SJSA1 (cell line): ENCODE data around the gene SDCBP2. TPM values are rescaled to one million over a fixed set of nuclear protein-coding genes. Genes with fewer than 3 reads are reported as not detected.

ENCODE experiments used
- DNase-seq, 2 experiments: peaks; one replicate each; pipeline ENCODE4 v3.0.0-alpha.2; 2015 to 2020; ENCODE audit warnings: low spot score in 2 of 2, low read depth in 1 of 2
- H3K27ac ChIP-seq: fragments of 250-450 bp; sonication (Bioruptor Pico); 2 replicates; pipeline ENCODE4 v1.5.1; 2020; ENCODE audit warnings: mild to moderate bottlenecking, moderate library complexity
- H3K27me3 ChIP-seq: fragments of 250-450 bp; sonication (Bioruptor Pico); replicated peaks from 2 replicates; pipeline ENCODE4 v1.5.1; 2020; ENCODE audit warnings: mild to moderate bottlenecking, moderate library complexity
- H3K36me3 ChIP-seq: fragments of 250-450 bp; sonication (Bioruptor Pico); 2 replicates; pipeline ENCODE4 v1.5.1; 2020; ENCODE audit warnings: mild to moderate bottlenecking
- H3K4me1 ChIP-seq: fragments of 250-450 bp; sonication (Bioruptor Pico); replicated peaks from 2 replicates; pipeline ENCODE4 v1.6.1; 2021; ENCODE audit warnings: mild to moderate bottlenecking
- H3K4me3 ChIP-seq: fragments of 250-450 bp; sonication (Bioruptor Pico); 2 replicates; pipeline ENCODE4 v1.5.1; 2020; ENCODE audit warnings: mild to moderate bottlenecking
- H3K9me3 ChIP-seq: fragments of 250-450 bp; sonication (Bioruptor Pico); replicated peaks from 2 replicates; pipeline ENCODE4 v1.5.1; 2020; ENCODE audit warnings: mild to moderate bottlenecking
- total RNA-seq: library from RNA; depleted of rRNA; stranded (reverse); fragments of >200 nt; shearing (Covaris generic); gene quantifications from 2 replicates; pipeline ENCODE4 v1.2.3, GENCODE V29; 2014; rRNA removed

The SDCBP2 gene, protein sequence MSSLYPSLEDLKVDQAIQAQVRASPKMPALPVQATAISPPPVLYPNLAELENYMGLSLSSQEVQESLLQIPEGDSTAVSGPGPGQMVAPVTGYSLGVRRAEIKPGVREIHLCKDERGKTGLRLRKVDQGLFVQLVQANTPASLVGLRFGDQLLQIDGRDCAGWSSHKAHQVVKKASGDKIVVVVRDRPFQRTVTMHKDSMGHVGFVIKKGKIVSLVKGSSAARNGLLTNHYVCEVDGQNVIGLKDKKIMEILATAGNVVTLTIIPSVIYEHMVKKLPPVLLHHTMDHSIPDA
- total RNA-seq, result 1.2 and 1.4 TPM in 2 replicates

DNA sequence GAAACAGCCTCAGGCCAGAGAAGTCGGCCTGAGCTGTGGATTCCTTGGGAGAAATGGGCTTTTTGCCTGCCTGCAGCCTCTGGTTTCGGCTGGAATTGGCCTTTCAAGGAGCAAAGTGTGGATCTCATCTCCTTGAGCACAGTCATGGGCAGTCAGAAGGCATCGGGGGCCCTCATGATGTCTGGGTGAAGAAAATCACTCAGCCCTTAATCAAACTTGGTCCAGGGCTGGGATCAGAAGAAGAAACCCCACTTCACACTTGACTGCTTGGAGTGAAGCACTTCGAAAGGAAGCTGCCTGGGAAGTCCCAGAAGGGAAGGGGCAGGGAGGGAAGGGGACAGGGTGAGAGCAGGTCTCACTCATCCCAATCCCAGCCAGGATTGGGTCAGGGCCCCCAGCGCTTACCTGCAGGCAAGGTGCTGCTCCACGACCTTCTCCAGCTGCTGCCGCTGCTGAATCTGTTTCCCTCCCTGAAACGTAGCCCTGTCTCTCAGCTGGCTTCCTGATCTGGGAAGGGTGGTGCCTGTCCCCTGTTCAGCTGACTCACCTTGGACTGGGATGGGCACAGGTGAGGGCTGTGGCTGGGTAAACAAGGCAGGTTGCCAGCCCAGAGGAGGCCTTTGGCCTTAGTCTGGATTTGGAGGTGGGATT, at the start of gene SDCBP2:
TSS of gene SDCBP2 (minus strand) at position 460 of the 651 bp plus-strand sequence. CDS start 8,723 bp downstream, outside the sequence.
- Histone ChIP-seq H3K27ac (no peak within 1 kb of the TSS), H3K4me3 (no peak within 1 kb of the TSS), H3K36me3 (peaks cover 39% of the 10 kb centered on the region), H3K9me3 (no peaks in the 10 kb centered on the region), H3K27me3 (no peaks in the 10 kb centered on the region), H3K4me1 (peaks cover 24% of the 10 kb centered on the region)
- DNase-seq, result peak in 1 of 2 experiments; percentile 31

DNA sequence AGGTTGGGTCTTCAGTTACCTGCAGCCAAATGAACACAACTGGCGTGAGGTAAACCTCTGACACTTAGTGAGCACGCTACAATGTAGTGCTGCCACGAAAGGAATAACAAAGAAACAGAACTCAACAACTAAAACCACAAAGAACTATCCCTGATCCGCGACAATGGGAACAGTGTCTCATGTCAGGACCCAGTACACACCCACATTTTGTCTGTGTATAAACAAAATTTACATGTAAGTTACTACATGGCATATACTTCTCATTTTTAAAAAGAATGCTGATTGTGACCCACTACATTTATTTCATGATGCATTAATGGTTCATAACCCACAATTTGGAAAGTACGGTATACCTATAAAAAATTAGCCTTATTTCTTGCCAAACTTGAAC, 49.8 kb upstream of the SDCBP2 start:
- no peak overlapping the region for H3K4me3 ChIP-seq
- H3K27ac ChIP-seq, result no peak overlapping the region
- no peaks in the 10 kb centered on the region for H3K27me3 ChIP-seq
- no peak for DNase-seq
- peaks cover 39% of the 10 kb centered on the region for H3K36me3 ChIP-seq
- H3K4me1 ChIP-seq, result peaks cover 20% of the 10 kb centered on the region
- H3K9me3 ChIP-seq, result no peaks in the 10 kb centered on the region

DNA sequence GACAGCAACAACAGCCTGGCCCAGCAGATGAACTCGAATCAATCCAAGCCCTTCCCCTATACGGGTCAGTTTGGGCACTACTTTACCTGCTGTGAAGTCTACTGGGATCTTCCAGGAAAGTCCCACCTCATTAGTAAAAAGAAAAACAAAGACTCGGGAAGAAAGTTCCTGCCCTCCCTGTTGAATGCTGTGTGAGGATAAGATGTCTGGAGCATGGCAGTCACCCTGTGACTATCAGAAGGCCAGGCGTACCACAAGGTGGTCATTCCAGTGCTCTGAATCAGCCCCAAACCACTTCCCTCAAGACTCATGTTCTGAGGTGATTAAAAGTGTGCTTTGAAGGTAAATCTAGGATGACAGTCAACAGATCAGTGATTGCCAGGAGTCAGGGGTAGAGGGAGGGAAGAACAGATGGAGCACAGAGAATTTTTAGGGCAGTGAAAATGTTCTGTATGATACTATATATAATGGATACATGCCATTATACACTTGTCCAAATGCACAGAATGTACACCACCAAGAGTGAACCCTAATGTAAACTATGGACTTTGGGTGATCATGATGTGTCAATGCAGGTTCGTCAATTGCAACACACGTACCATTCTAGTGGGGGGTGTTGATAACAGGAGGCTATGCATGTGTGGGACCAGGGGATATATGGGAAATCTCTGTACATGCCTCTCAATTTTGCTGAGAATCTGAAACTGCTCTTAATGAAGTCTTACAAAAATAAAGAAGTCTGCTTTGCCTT, 49.2 kb upstream of the SDCBP2 start:
- no peaks in the 10 kb centered on the region for H3K27me3 ChIP-seq
- no peaks in the 10 kb centered on the region for H3K9me3 ChIP-seq
- H3K36me3 ChIP-seq, result peaks cover 45% of the 10 kb centered on the region
- peak in 1 of 2 experiments; percentile 37 for DNase-seq
- H3K4me3 ChIP-seq, result no peak overlapping the region
- H3K4me1 ChIP-seq, result peaks cover 20% of the 10 kb centered on the region
- H3K27ac ChIP-seq, result no peak overlapping the region

DNA sequence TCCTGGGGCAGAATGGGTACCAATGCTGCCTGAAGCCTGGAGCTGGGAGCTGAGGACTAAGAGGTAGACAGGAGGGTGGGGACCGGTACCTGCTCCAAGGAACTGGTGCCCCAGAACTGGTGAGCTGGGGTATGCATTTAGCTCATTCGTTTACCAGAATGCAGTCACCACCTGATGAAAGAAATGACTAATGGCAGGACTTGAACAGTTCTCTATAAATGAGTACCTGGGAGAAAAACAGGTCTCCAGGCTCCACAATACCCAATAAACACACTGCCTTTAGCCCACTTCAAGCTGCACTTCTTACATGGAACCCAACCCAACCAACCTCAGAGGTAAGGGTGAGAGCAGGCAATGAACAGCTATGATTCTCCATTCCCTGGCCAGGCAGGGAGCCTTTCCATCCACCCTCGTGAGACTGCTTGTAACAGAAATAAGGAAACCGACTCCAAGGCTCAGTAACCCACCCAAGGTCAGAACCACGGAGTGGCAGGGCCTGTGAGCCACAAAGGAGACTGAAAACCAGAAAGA, 48.5 kb upstream of the SDCBP2 start:
- Histone ChIP-seq H3K36me3 (peaks cover 51% of the 10 kb centered on the region), H3K27ac (no peak overlapping the region), H3K4me1 (peaks cover 20% of the 10 kb centered on the region), H3K9me3 (no peaks in the 10 kb centered on the region), H3K27me3 (no peaks in the 10 kb centered on the region), H3K4me3 (no peak overlapping the region)
- DNase-seq, result no peak

DNA sequence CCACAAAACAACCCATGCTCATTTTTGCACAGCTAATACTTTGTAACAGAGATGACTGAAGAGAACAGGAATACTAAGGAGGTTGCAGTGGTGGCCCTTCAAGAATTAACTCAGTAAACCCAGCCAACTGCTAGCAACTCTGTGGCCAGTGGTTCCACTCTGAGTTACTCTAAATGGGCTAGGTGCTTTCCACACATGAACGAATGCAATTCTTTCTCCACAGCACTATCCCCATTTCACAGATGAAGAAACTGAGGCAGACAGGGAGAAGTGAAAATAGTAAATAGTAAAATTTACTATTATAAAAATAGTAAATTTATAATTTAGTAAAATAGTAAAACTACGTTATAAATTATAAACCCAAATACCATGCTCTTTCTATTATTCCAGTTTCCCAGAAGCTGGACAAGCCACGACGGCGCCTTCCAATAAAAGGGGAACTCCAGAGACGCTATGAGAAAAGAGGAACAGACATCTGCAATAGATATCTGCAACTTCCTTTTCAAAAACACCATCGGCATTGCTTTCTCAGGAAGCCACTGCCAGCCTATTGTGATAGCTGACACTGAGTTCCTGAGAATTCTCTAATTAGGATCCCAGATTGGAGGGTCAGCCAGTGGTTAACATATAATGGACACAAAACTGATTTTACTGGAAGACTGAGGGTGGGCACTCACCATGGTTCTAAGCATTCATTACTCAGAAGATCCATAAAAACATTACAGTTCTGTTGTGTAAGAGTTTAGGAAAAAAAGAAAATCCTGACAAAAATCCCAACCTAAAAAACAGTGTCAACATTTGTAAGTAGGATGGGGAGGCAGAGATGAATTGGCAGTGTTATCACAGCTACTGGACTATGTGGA, 47.7 kb upstream of the SDCBP2 start:
- peaks cover 20% of the 10 kb centered on the region for H3K4me1 ChIP-seq
- no peaks in the 10 kb centered on the region for H3K9me3 ChIP-seq
- DNase-seq, result no peak
- no peak overlapping the region for H3K4me3 ChIP-seq
- peaks cover 53% of the 10 kb centered on the region for H3K36me3 ChIP-seq
- H3K27ac ChIP-seq, result no peak overlapping the region
- H3K27me3 ChIP-seq, result no peaks in the 10 kb centered on the region

DNA sequence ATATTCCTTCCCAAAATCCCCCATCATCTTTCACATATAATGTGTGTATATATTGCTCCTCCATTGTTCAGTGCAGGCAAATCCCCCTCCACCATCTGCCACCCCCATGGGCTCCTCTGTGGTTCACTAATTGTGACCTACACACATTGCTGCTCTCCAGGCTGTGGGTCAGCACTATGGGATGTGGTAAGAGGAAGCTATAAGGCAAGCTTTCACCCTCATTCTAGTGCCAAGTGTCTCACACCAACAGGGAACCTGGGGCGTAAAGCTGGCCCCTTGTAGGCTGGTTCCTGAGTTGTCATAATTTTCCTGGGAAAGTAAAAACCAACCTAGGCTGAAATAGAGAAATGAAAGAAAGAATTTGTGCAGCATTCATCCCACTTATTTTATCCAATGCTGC, 47.1 kb upstream of the SDCBP2 start:
- no peaks in the 10 kb centered on the region for H3K27me3 ChIP-seq
- H3K9me3 ChIP-seq, result no peaks in the 10 kb centered on the region
- H3K4me3 ChIP-seq, result no peak overlapping the region
- DNase-seq, result no peak
- peaks cover 54% of the 10 kb centered on the region for H3K36me3 ChIP-seq
- no peak overlapping the region for H3K27ac ChIP-seq
- peaks cover 20% of the 10 kb centered on the region for H3K4me1 ChIP-seq

DNA sequence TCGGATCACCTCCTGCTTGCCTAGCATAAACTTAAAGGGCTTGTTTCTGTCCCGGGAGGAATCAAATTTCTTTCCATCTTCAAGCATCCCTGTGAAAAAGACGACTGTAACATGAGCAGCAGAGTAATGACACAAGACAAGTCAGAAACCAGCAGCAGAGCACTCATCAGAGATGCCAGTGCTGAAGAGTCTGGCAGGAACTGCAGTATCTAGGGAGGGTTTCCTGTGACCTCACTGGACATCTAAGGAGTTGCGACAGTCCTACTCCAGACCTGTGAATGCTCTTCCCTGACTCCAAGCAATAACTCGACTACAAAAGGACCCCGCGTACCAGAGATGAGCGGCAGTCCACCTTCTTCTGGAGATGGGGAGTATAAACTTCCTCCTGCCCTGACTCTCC, 46.6 kb upstream of the SDCBP2 start:
- Histone ChIP-seq H3K9me3 (no peaks in the 10 kb centered on the region), H3K27me3 (no peaks in the 10 kb centered on the region), H3K4me3 (no peak overlapping the region), H3K27ac (no peak overlapping the region), H3K4me1 (peaks cover 20% of the 10 kb centered on the region), H3K36me3 (peaks cover 54% of the 10 kb centered on the region)
- DNase-seq, result no peak

DNA sequence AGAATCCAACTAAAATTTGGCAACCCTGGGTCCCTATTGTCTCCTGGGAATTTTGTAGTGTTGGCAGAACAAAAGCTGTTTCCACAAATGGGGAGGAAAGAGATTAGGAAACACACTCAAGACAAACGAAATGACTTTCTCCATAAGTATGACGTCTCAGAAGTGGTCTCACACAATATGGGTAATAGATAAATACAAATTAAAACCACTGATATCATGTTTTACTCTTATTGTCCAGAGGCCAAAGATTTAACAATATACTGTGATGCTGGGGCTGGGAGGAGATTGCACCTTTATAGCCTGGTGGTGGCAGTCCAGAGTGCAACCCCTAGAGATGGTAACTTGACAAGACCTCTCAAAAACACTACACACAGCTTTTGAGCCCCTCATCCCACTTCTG, 45.3 kb upstream of the SDCBP2 start:
- peaks cover 61% of the 10 kb centered on the region for H3K36me3 ChIP-seq
- no peak overlapping the region for H3K4me3 ChIP-seq
- H3K9me3 ChIP-seq, result no peaks in the 10 kb centered on the region
- peaks cover 19% of the 10 kb centered on the region for H3K4me1 ChIP-seq
- DNase-seq, result no peak
- no peaks in the 10 kb centered on the region for H3K27me3 ChIP-seq
- H3K27ac ChIP-seq, result no peak overlapping the region

DNA sequence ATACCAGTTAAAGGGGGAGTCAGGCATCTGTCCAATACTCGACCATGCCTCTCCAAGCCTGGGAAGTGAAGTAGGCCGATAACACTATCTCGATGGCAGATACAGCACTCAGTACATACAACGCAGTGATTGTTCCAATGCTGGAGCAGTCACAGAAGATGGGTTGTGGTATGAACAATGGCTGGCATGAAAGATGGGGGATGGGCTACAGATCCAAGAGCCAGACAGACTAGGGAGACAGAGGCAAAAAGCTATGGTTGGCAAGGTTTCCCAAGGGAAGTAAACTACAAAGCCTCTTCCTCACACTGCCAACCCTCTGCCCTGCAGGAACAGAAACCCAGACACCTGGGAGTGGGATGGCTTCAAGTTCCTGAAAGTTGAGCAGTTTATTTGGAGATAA, 44.7 kb upstream of the SDCBP2 start:
- no peak overlapping the region for H3K27ac ChIP-seq
- H3K27me3 ChIP-seq, result no peaks in the 10 kb centered on the region
- peaks cover 56% of the 10 kb centered on the region for H3K36me3 ChIP-seq
- H3K4me1 ChIP-seq, result peaks cover 17% of the 10 kb centered on the region
- H3K4me3 ChIP-seq, result no peak overlapping the region
- no peak for DNase-seq
- H3K9me3 ChIP-seq, result no peaks in the 10 kb centered on the region

DNA sequence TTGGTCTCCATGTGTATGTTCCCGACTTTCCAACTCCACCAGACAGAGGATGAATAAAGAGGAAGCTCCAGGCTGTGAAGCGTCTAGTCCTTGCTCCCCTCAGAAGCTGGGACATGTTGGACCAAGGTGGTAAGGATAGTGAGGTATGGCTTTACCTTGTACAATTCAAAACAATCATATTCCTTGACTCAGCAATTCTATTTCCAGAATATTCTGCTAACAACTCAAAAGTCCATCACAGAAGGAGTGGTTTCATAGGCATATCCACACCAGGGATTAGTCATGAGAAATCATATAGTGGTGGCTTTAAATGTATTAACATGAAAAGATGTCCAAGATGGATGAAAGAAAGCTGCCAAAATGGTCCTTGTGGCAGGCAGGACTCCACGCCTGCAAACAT, 44.1 kb upstream of the SDCBP2 start:
- Histone ChIP-seq H3K4me1 (peaks cover 17% of the 10 kb centered on the region), H3K4me3 (no peak overlapping the region), H3K9me3 (no peaks in the 10 kb centered on the region), H3K27ac (no peak overlapping the region), H3K27me3 (no peaks in the 10 kb centered on the region), H3K36me3 (peaks cover 58% of the 10 kb centered on the region)
- no peak for DNase-seq

DNA sequence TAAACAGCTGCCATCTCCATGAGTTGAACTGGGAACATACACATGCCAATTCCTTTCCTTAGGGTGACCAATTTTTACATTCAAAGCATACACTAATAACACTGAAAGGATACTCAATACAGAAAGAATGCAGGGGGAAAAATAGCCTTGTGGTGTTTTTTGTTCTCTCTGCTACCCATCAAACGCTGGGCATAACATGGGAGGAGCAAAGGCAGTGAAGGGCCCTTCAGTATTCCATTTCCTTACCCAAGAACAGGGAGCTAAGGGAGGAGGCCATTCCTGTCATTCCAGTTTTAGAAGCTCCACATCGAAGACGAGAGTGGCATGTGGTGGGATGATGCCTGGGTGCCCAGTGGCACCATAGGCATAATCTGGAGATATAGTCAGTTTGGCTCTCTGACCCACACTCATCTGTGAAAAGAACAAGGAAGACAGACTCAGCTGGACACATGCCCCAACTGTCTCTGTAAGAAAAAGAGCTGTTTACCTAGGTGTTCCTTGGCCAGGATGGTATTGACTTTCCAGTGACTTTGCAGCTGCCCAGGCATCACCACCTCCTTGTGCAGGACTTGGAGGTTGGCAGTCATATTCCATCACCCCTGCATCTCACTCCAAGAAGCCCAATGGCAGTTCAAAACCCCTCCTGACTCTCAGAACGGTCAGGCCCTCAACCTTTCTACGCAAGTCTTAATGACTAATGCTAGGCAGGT, 43.0 kb upstream of the SDCBP2 start:
- DNase-seq, result peak in 1 of 2 experiments; percentile 16
- H3K4me3 ChIP-seq, result no peak overlapping the region
- H3K36me3 ChIP-seq, result peaks cover 64% of the 10 kb centered on the region
- H3K4me1 ChIP-seq, result peaks cover 13% of the 10 kb centered on the region
- H3K9me3 ChIP-seq, result no peaks in the 10 kb centered on the region
- no peaks in the 10 kb centered on the region for H3K27me3 ChIP-seq
- no peak overlapping the region for H3K27ac ChIP-seq

DNA sequence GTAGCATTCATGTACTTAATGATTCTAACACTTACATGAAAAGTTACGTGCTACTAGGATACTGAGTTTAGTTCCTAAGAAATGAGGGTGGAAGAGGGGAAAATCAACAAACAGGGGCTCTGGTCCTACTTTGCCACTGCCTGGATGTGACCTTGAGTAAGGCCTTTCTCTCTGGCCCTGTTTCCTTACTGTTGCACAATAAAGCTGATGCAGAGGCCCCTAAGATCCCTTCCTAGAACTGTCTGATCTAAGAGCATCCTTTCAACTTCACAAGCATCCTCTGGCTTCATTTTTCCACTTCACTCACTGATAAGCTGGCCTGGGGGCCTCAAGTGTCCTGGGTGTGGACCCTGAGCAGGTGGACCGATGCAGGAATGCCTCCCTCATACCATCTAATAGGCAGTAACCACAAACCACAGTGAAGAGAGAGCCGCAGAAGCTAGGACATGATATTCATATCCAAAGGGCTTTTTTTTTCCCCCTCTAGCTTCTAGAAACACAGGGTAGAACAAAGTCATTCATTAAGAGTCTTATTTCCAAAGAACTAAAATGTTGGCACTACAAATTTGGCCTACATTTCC, 42.4 kb upstream of the SDCBP2 start:
- no peak overlapping the region for H3K4me3 ChIP-seq
- H3K27ac ChIP-seq, result no peak overlapping the region
- H3K27me3 ChIP-seq, result no peaks in the 10 kb centered on the region
- H3K9me3 ChIP-seq, result no peaks in the 10 kb centered on the region
- peaks cover 64% of the 10 kb centered on the region for H3K36me3 ChIP-seq
- peak in 1 of 2 experiments; percentile 23 for DNase-seq
- H3K4me1 ChIP-seq, result peaks cover 13% of the 10 kb centered on the region
